22Rv1 (cell line): ENCODE measurements around the gene C10orf53.

Source experiments
- ZFX ChIP-seq: fragments of 450-650 bp; IDR thresholded peaks from 2 replicates; pipeline ENCODE4 v1.6.1; 2017; ENCODE audit warnings: antibody characterized with exemption, borderline replicate concordance
- TF ChIP-seq, protein P1 (sequence below): fragments of 450-650 bp; IDR thresholded peaks from 2 replicates; pipeline ENCODE4 v1.5.1; 2017; ENCODE audit warnings: mild to moderate bottlenecking

DNA sequence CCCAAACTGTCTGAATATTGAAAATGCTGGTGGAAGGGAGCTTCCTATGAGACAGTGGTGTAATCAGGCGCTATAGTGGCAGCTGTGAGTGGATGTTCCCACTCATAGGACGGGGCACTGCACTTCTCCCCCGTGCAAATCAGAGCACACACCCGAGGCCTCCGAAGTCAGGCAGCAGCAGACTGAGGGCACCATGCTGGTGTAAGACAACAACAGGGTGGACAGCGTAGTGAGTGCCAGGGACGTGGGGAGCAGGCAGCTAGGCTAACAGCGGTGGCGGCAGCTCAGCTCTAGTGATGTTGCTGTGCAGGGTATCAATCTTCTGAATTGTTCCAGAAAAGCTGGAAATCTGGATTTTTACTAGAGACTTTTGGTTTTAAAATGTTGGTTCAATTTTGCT, 19.2 kb downstream of the C10orf53 start:
- TF ChIP-seq, protein P1, sequence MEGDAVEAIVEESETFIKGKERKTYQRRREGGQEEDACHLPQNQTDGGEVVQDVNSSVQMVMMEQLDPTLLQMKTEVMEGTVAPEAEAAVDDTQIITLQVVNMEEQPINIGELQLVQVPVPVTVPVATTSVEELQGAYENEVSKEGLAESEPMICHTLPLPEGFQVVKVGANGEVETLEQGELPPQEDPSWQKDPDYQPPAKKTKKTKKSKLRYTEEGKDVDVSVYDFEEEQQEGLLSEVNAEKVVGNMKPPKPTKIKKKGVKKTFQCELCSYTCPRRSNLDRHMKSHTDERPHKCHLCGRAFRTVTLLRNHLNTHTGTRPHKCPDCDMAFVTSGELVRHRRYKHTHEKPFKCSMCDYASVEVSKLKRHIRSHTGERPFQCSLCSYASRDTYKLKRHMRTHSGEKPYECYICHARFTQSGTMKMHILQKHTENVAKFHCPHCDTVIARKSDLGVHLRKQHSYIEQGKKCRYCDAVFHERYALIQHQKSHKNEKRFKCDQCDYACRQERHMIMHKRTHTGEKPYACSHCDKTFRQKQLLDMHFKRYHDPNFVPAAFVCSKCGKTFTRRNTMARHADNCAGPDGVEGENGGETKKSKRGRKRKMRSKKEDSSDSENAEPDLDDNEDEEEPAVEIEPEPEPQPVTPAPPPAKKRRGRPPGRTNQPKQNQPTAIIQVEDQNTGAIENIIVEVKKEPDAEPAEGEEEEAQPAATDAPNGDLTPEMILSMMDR = no peak
- TF ChIP-seq ZFX = no peak
